ENCODE results near the gene PTGR3.

PTGR3 gene

GRCh38 chr18:75159646-75160356, 49.1 kb downstream of the PTGR3 start:
- no peak overlapping the region for H3K9ac ChIP-seq (ENCODE audit: low read depth, low read length)
- H3K4me1 ChIP-seq (ENCODE audit: insufficient read depth, low read length) = no peaks in the 10 kb centered on the region
- H3K36me3 ChIP-seq (ENCODE audit: insufficient read depth, low read depth, low read length) = no peaks in the 10 kb centered on the region
- H3K9me3 ChIP-seq (ENCODE audit: insufficient read depth, low read depth, low read length) = no peaks in the 10 kb centered on the region
- H3K27ac ChIP-seq (ENCODE audit: low read length) = no peak overlapping the region
- H3K4me3 ChIP-seq (ENCODE audit: low read length) = no peak overlapping the region
- no peaks in the 10 kb centered on the region for H3K27me3 ChIP-seq (ENCODE audit: insufficient read depth, low read length)

- Histone ChIP-seq H3K36me3 (ENCODE audit: insufficient read depth, low read depth, low read length) (no peaks in the 10 kb centered on the region), H3K9me3 (ENCODE audit: insufficient read depth, low read depth, low read length) (no peaks in the 10 kb centered on the region; the same call in 1 of the 2 replicates), H3K27ac (ENCODE audit: low read length) (no peak overlapping the region), H3K4me1 (ENCODE audit: insufficient read depth, low read length) (no peaks in the 10 kb centered on the region), H3K9ac (ENCODE audit: low read depth, low read length) (no peak overlapping the region), H3K4me3 (ENCODE audit: low read length) (no peak overlapping the region), H3K27me3 (ENCODE audit: insufficient read depth, low read length) (no peaks in the 10 kb centered on the region)
Measured at GRCh38 chr18:75159238-75159518, 49.8 kb downstream of the PTGR3 start.
